H1 (cell line): ENCODE results near the gene RPUSD1. TPM values are rescaled to one million over a fixed set of nuclear protein-coding genes. Genes with fewer than 3 reads are reported as not detected.

Experiments used
- CEBPB ChIP-seq: IDR thresholded peaks from 2 replicates; pipeline ENCODE4 v1.6.1; 2012; ENCODE audit warnings: low read depth, low read length
- CHD1 ChIP-seq: IDR thresholded peaks from 2 replicates; pipeline ENCODE4 v1.6.1; 2012; ENCODE audit warnings: low read depth, low read length, improper control_type of control experiment
- HDAC6 ChIP-seq: IDR thresholded peaks from one replicate; pipeline ENCODE4 v1.7.1; 2012; ENCODE audit warnings: low read depth, mild to moderate bottlenecking, inconsistent platforms, low read length, moderate library complexity
- RAD21 ChIP-seq, 2 experiments: IDR thresholded peaks in 1 of 2; conservative IDR thresholded peaks in 1 of 2; 2 replicates each; pipeline ENCODE4 v1.6.1; 2011; ENCODE audit warnings: low read depth in 2 of 2, low read length in 2 of 2, improper control_type of control experiment in 1 of 2, inconsistent platforms in 1 of 2, mild to moderate bottlenecking in 1 of 2, moderate library complexity in 1 of 2
- SIRT6 ChIP-seq: IDR thresholded peaks from one replicate; pipeline ENCODE4 v1.7.1; 2012; ENCODE audit warnings: low read length, inconsistent platforms
- SP2 ChIP-seq: IDR thresholded peaks from 2 replicates; pipeline ENCODE4 v1.6.1; 2012; ENCODE audit warnings: mild to moderate bottlenecking, low read length, inconsistent platforms
- TEAD4 ChIP-seq: IDR thresholded peaks from 2 replicates; pipeline ENCODE4 v1.6.1; 2012; ENCODE audit warnings: low read depth, low read length, inconsistent platforms, mixed read lengths
- polyA plus RNA-seq, 7 experiments: library from polyadenylated mRNA; depleted of rRNA in 3 of 7; stranded (reverse) in 5 of 7; unstranded in 2 of 7; fragments of >200 nt in 5 of 7; fragments of 200-250 nt in 2 of 7; gene quantifications; 1 replicate in 5 of 7; 2 replicates in 1 of 7; 4 replicates in 1 of 7; pipeline versions ENCODE4 v1.2.1 to v1.2.3, GENCODE V29; 2011 to 2013; ENCODE audit warnings: missing spikeins in 2 of 7, mixed read lengths in 2 of 7
- total RNA-seq: library from RNA; stranded (reverse); fragmentation: NEBNext Ultra II Directional; extraction: Animal tissue kit (Norgen Biotek cat#: 25700); gene quantifications from 2 replicates; pipeline ENCODE4 v1.2.1, GENCODE V29; 2021

The RPUSD1 gene
- total and polyA plus RNA-seq, 2 of the 8 experiments (the other 6 are each of a cell fraction or from before 2014, with no cell fraction given), result 32.2 to 61.8 TPM

DNA sequence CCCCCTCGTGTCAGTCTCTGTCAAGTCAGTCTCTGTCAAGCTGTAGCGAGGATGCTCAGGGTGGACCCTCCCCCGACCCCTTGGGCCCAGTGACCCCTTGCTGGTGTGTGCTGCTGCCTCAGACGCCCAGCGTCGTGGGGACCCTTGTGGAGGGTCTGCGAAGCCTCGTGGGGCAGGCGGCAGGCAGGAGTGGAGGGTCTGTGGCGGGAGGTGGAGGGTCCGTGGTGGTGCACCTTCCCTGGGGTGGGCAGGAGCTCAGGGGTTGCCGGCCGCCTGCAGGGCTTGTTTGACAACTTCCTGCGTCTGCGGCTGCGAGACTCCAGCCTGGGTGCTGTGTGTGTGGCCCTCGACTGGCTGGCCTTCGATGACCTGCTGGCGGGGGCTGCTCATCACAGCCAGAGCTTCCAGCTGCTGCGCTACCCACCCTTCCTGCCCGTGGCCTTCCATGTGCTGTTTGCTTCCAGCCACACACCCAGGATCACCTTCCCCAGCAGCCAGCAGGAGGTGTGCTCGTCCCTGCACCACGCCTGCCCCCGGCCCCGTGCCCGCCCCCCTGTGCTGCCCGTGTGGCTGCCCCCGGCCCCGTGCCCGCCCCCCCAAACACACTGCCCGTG, 6.8 kb upstream of the RPUSD1 start (continued):
- TF ChIP-seq CHD1, result no peak
- TF ChIP-seq SP2, result no peak
- TF ChIP-seq SIRT6, result no peak
- no peak for TF ChIP-seq TEAD4
- TF ChIP-seq CEBPB, result no peak
- TF ChIP-seq HDAC6, result no peak
- no peak for TF ChIP-seq RAD21 (IDR thresholded peaks at IDR 0.05 in 1 of 2, conservative IDR thresholded peaks at IDR 0.05 in 1 of 2; ENCODE audit: low read depth in 2 of 2, low read length in 2 of 2)
- TF ChIP-seq, all 59 proteins: peak for 0
